ENCODE measurements around the gene INF2. TPM values are rescaled to one million over a fixed set of nuclear protein-coding genes. Genes with fewer than 3 reads are reported as not detected.
"Not testable (repeated sequence)": the region's sequence is repeated elsewhere in the genome, so short reads cannot be mapped to it uniquely, and the experiment has no call there.

INF2 gene
- polyA plus RNA-seq, 3 donors = 54.0 to 60.1 (median 54.7) TPM

GRCh38 chr14:104655128-104655848, 34.1 kb upstream of the INF2 start:
- DNase-seq = no peak

GRCh38 chr14:104656014-104656714, 33.3 kb upstream of the INF2 start:
- no peak for DNase-seq

GRCh38 chr14:104657101-104657524, 32.3 kb upstream of the INF2 start:
- DNase-seq = no peak

GRCh38 chr14:104657563-104658324, 31.7 kb upstream of the INF2 start:
- DNase-seq = peak; percentile 66

- DNase-seq = no peak
Measured at GRCh38 chr14:104658325-104658712, 31.1 kb upstream of the INF2 start.

- no peak for DNase-seq
Measured at GRCh38 chr14:104659146-104659545, 30.3 kb upstream of the INF2 start.

GRCh38 chr14:104659764-104660523, 29.5 kb upstream of the INF2 start:
- no peak for DNase-seq

GRCh38 chr14:104660597-104660996, 28.8 kb upstream of the INF2 start:
- DNase-seq = no peak

GRCh38 chr14:104661086-104661485, 28.3 kb upstream of the INF2 start:
- no peak for DNase-seq

GRCh38 chr14:104661528-104662157, 27.8 kb upstream of the INF2 start:
- not testable (repeated sequence) for DNase-seq

GRCh38 chr14:104662472-104662871, 26.9 kb upstream of the INF2 start:
- DNase-seq = not testable (repeated sequence)

GRCh38 chr14:104664107-104664506, 25.3 kb upstream of the INF2 start:
- DNase-seq = no peak

- no peak for DNase-seq
Measured at GRCh38 chr14:104664588-104664987, 24.8 kb upstream of the INF2 start.

GRCh38 chr14:104665114-104665656, 24.2 kb upstream of the INF2 start:
- DNase-seq = no peak

- DNase-seq = no peak
Measured at GRCh38 chr14:104665657-104666522, 23.5 kb upstream of the INF2 start.

- DNase-seq = not testable (repeated sequence)
Measured at GRCh38 chr14:104666523-104666895, 22.9 kb upstream of the INF2 start.

GRCh38 chr14:104666981-104667380, 22.4 kb upstream of the INF2 start:
- no peak for DNase-seq

GRCh38 chr14:104669697-104670096, 19.7 kb upstream of the INF2 start:
- no peak for DNase-seq

GRCh38 chr14:104671330-104671977, 18.0 kb upstream of the INF2 start:
- not testable (repeated sequence) for DNase-seq

GRCh38 chr14:104672119-104672518, 17.3 kb upstream of the INF2 start:
- not testable (repeated sequence) for DNase-seq
